Measurements from ENCODE around the gene NPY4R. TPM values are rescaled to one million over a fixed set of nuclear protein-coding genes. Genes with fewer than 3 reads are reported as not detected.
"Not testable (repeated sequence)": the region's sequence is repeated elsewhere in the genome, so short reads cannot be mapped to it uniquely, and the experiment has no call there.

The NPY4R gene, protein sequence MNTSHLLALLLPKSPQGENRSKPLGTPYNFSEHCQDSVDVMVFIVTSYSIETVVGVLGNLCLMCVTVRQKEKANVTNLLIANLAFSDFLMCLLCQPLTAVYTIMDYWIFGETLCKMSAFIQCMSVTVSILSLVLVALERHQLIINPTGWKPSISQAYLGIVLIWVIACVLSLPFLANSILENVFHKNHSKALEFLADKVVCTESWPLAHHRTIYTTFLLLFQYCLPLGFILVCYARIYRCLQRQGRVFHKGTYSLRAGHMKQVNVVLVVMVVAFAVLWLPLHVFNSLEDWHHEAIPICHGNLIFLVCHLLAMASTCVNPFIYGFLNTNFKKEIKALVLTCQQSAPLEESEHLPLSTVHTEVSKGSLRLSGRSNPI
- total RNA-seq: 0.10 TPM

DNA sequence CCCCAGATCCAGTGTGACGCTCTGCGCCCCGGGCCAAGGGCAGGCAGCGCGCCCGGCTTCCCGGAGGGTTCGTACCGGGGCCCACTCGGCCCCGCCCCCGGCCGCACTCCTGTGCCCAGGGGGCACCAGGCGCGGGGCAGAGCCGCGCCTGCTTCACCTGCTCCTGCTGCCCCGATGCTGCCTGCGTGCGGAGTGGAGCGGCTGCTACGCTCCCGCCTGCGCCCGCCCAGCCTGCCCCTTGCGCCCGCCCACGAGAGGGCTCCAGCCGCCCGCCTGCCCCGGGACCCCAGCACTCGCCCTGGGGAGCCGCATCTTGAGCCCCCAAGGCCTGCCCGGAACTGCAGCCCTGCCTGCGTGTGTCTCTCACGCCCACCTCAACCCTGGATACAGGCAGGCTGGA lies at the start of gene NPY4R:
TSS of gene NPY4R (minus strand) at position 194 of the 400 bp plus-strand sequence. CDS start 3,323 bp downstream, outside the sequence.
- DNase-seq: not testable (repeated sequence)

DNA sequence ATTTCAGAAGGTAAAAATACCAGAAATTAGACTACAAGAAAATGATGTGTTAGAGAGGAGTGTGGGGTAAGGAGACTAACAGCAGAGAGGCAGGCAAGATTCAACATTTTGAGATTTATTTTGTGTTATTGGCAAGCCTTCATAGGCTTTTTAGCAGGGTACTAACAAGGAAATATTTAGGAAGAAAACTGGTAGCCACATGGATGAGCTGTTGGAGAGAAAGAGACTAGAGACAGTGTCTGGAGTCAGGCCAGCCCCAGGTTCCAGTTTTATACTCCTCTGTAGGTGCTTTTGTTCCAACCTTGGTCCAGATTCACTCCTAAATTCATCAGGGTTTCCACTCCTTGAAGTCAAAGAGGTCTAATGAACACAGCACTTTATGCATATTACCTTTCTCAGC lies 49.6 kb upstream of the NPY4R start:
- no peak for DNase-seq

DNA sequence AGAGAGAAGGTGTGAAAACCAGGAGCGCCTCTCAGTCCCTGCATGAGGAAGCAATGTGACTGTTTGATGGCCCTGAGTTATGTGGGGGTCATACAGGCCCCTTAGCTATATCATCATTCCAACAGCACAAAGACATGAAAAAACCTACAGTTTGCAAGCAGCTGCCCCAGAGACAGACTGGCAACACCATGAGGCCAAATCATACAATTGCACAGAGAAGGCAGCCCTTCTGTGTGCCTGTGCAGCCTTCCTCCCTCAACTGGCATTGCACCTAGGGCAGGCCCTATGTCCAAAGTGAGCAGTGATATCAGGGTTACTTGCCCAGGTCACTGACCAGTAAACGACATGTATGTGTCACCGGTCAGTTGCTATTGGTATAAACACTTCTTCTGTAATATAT lies 49.1 kb upstream of the NPY4R start:
- no peak for DNase-seq

DNA sequence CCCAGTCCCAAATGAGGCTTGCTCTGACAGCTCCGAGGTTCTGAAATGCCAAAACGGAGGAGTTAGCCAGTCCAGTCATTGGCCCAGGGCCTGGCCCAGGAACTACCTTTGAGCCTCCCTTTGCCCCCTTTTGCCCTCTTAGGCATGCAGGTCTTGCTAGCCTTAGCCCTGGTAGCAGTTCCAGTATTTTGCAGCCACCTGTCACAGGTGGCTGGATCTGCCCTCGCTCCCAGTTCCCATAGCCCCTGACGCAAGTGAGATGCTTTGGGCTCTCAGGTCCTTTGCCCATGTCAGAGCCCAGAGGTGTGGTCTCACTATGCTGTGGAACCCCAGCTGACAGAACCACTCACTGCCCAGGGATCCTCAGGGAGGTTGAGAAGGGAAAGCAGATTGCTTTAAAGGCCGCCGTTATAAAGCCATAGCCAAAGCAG lies 48.7 kb upstream of the NPY4R start:
- no peak for DNase-seq

DNA sequence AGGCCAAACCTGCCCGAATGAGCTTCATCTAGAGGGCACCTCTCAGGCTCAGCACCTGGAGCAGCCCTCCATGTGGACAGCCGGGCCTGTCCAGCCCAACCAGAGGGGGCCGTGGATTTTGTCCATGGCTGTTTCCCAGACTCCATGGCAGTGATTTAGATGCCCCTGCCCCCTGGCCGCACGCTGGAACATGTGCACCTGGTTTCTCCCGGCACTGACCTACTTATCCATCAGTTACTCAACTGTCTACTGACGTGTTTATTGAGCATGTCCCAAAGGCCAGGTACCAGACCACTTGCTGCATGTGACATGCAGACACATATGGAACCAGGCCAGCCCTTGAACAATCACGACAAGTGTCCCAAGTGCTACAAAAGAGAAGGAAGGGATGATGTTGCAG lies 47.6 kb upstream of the NPY4R start:
- DNase-seq: not testable (repeated sequence)

DNA sequence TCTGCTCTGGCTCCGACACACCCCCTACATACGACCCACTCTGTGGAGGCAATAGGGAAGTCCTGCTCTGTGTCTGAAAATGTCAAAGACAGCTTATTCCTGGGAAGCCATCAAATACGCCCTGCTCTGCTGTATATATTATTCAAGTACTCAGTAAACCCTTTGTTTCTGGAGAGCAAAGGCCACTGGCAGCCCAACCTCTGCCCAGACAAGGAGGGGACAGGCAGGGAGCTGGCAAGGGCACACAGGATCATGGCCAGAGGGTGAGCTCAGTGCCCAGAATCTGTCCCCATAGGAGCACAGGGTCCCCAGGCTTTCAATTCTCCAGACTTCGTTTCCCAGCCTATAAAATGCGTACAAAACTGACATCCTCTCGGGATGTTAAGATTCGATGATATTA lies 47.0 kb upstream of the NPY4R start:
- not testable (repeated sequence) for DNase-seq

DNA sequence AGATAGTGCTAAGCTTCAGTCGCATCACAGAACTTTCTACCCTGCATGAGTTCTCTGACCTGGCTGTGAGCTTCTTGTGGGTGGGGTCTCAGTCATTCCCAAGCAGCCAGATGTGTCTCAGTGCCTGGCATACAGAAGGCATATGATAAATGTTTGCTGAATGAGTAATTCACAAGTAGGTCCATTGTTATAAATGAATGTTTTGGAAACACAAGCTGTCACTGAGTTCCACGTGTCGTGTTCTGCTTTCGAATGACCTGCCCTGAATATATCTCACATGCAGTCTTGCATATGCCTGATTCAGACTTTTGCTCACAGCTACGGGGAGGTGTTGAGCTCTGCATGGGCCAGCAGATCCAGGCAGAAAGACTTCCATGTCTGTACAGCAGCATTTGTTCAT lies 46.2 kb upstream of the NPY4R start:
- DNase-seq: not testable (repeated sequence)

DNA sequence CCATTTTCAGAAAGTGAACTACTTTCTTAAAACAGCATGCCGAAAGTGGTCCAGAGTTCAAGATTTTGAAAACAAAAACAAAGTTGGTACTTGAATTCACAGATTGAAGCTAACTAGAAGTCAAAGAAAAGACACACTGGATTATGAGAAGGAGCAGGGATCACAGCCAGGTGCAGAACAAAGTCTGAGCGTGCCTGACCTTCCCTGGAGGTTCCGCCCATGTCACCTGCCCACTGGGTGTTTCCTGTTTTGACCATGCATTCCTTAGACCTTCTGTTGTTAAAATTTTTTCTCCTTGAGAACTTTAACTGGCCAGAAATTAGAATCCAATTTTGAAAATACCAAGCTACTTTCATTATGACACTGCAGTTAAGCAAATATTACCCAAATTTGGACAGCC lies 34.2 kb upstream of the NPY4R start:
- DNase-seq: not testable (repeated sequence)

DNA sequence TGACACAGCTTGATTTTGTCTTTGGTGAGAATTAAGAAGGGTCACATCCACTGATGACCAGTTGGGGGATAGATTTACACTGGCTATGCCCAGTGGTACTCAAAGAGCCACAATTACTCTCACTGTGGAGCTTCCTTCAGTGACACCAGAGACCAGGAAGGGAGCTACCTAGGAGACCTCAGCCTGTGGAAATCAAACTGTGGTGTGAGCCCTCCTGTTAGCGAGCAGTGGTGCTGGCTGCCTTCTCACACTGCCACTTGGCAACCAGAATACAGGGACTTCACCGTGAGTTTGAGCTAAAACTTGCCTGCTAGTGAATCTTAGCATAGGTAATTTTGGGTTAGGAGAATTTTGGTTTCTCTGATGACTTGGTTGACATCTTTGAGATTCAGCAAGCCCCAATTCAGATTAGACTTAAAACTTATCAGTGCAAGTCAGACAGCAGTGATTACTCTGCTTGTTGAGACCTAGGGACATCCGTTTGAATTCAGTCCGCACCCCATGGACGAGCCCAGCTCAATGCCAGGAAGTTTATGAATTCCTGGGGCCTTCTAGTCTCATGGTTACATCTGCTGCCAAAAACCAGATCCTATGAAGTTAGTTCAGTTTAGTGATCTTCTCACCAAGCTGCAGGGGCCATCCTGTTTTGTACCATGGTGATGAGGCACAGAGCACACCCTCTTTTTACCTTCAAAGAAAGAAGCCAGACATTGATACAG lies 33.4 kb upstream of the NPY4R start:
- not testable (repeated sequence) for DNase-seq

DNA sequence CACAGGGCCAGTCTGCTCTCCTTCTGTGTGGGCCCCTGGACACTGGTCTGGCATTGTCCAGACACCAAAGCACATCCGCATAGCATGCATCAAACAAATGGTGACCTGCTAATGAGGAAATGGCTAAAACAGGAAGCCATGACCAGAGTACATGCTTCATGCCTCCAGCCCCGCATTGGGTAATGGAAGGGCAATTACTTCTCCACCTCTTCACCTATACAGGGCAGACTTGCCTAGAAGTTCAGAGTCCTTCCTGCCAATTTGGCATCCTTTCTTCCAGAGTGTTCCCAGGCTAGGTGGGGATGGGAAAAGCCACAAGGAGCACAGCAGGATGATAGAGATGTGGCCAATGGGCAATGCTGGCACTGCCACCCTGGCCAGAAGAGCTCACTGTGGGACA lies 32.1 kb upstream of the NPY4R start:
- not testable (repeated sequence) for DNase-seq

DNA sequence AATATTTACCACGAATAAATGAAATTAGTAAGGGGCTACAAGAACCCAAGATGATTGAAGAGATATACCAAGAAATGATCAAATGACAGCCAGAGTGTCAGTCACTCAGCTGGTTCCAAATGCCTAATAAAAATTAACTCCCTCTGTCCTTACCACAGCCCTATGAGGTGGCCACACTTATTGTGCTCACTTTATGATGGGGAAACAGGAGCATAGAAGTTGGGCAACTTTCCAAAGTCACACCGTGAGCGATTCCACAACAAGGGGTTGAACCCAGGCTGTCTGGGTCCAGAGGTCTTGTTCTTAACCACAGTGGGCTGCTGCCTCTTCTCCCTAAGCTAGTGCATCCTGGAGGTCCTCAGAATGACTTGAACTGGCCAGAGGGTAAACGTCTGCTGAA lies 31.6 kb upstream of the NPY4R start:
- not testable (repeated sequence) for DNase-seq

DNA sequence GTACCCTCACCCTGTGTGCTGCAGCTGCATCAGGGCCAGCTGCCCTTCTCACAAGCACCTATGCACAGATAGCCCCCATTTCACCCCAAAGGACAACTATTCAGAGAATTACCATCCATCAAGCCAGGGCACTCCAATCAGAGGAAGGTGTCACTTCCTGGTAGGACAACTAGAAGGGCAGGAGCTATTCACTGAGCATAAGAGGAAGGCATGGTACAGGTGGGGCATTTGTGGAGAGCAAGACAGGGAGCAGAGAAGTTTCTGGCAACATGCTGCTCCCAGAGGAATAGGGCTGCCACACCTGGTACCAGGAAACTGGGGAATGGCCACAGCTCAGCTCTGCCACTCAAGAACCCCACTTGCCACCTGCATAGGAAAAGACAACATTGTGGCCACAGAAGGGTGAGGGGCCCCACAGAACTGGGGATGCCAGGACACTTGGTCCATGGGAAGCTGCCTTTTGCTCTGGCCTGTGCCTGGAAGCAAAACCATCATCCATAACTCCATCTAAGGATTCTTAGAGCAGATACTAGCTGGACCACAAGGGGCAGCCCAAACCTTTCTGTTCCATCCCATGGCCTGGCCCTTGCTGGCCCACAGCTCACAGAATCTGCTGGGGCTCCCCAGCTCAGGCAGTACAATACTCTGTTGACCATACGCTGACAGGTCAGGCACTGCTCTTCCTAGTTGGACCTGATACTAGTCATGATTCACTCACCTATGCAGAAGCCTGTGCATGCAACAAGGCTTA lies 25.8 kb upstream of the NPY4R start:
- DNase-seq: not testable (repeated sequence)

DNA sequence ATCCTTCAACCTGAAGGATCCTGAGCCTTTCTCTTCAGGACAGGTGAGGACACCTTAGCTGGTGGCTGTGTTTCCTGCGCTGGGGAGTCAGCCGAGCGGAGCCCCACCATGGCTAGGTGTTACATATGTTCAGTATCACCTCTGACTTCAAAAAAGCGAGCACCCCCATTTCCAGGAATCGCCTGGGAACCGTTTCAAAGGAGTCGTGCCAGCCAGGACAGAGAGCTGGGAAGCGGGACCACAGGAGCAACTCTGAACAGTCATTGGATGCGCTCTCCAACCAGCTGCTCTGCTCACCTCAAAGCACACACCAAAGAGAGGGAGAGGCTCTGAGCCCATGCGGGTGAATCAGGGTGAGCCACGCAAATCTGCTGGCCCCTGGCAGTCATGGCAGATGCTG lies 24.5 kb upstream of the NPY4R start:
- not testable (repeated sequence) for DNase-seq

DNA sequence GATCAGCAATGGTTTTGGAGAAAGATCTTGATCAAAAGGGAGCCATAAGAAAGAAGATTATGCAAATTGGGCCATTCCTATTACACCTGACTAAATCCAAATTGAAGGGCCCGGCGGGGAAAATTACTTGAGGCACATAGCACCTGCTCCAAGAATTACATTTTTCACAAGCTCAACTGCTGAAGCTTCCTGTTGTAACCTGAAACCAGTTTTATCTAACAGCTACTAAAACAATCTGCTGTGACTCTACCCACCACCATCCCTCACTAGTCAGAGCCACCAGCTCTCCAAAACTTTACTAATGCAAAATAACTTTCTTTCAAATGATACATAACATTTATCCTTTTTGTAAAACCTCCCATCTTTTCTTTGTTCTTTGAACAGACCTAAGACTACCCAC lies 20.7 kb upstream of the NPY4R start:
- not testable (repeated sequence) for DNase-seq

DNA sequence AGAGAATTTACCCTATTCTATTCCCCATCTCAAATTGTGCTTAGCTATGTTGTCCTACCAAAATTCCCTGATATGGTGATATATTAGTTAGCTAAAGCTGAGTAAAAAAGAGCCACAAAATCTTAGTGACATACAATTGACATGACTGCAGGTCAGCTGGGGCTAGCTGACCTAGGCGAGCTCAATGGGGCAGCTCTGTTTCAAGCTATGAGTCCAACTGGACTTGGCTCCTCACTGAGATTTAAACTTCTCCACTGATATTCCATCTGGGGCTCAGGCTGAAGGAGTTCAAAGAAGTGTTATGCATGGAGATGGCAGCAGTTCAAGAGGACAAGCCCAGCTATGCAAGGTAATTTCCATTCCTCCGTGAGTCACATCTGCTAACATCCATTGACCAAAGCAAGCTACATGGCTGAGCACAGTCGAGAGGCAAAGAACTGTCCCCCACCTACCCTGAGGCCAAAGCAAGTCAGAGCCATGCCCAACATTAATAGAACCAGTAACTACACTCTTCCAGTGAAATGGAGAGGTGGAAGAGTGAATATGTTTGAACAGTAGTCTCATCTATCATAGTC lies 9.1 kb upstream of the NPY4R start:
- DNase-seq: not testable (repeated sequence)

DNA sequence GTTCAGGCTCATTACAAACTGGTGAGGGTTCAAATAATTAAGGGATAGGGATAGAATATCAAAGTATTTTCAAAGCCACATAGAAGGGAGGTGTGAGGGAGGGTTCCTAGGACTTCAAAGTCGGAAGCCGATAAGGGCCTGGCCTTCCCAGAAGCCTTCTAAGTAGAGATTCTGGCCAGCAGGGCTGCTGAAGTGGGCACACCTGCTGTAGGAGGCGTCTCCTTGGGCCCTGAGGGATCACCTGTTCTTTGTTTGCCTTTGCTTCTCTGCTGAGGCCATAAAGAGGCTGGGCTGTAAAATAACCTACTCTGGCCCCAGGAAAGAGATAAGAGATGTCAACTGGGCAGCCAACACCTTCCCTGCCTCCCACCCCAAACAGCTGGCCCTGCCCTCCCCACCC lies 8.0 kb upstream of the NPY4R start:
- not testable (repeated sequence) for DNase-seq

DNA sequence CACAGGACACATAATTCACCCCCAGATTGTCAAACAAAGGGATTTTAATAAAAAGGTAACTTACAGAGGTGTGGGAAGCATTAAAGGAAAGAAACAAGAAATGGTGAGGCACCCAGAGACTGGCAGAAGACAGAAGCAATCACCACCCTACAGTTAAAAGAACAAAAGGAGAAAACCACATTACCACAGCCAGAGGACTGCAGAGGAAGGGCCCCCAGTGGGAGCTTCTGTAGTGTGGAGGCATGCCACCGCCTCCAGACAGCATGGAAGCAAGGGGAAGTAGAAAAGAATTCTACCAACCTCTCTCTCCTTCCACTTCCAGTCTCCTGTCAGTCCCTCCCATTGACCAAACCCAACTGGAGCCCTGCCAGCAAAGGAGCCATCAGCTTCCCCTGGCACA lies 4.4 kb upstream of the NPY4R start:
- not testable (repeated sequence) for DNase-seq

DNA sequence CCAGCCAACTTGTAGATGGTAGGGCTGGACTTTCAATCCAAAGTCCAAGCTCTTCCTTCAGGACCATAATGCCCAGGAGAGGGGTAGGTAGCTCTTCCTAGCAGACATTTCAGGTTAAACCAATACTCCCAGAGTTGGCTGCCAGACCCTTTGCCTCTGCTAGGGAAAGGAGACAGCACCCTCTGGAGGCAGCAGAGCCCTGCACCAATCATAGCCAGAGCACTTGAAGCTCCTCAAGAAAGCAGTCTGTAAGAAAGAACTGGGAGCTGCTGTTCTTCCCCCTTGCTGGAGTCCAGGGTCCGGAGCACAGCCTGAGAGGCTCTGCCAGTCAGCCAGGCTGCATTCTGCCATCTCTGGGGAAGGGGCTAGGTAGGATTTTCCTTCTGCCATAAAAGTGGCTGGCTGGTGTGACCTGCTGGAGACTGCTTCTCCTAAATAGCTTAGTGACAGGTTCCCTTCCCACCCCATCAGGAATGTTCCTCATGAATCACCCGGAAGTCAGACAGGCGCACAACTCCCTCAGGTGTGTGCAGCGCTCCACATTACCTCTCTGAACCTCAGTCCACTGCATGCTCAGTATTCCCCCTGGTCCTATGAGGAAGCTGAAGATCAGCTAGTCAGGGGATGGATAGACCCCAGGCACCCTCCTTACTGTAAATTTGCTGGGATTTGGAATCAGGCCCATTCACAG lies 2.5 kb upstream of the NPY4R start:
- not testable (repeated sequence) for DNase-seq

DNA sequence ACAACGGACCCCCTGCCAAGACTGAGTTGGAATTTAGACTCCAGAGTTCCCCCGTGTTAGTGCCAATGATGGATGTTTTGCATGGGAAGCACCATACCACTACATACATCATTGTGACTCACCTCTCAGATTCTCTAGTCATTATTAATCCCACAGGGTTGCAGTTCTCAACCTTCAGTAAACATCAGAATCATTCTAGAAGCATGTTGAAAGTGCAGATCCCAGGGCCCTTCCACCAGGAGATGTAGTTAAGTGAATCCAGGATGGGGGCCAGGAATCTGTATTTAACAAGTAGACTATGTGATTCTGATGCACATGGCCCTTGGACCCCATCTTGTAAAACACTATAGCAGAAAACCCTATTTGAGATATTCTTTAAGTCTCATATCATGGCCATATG lies 2.1 kb downstream of the NPY4R start:
- DNase-seq: not testable (repeated sequence)

DNA sequence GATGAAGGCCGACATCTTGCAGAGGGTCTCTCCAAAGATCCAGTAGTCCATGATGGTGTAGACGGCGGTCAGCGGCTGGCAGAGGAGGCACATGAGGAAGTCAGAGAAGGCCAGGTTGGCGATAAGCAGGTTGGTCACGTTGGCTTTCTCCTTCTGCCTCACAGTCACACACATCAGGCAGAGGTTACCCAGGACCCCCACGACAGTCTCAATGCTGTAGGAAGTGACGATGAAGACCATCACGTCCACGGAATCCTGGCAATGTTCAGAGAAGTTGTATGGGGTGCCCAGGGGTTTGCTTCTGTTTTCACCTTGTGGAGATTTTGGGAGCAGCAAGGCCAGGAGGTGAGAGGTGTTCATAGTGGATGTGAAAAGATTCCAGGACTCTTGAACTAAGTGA lies 3.5 kb downstream of the NPY4R start:
- not testable (repeated sequence) for DNase-seq

DNA sequence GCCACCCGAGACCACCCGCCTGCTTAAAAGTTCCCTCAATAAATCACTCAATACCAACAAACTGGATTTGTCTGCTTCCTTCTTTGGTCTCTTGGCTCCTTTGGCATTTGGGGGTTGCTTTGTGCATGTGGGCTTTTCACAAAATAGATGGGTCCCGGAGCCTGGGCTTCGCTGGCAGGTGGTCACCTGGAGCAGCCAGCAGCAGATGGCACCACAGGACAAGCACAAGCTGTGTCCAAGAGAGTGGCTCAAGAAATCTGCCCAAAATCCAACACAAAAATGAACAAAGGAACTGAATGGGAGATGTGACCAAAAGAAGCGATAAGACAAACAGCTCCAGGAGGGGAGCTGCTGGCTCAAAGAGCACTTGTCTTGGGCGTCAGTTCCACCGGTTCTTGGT lies 6.2 kb downstream of the NPY4R start:
- DNase-seq: not testable (repeated sequence)

DNA sequence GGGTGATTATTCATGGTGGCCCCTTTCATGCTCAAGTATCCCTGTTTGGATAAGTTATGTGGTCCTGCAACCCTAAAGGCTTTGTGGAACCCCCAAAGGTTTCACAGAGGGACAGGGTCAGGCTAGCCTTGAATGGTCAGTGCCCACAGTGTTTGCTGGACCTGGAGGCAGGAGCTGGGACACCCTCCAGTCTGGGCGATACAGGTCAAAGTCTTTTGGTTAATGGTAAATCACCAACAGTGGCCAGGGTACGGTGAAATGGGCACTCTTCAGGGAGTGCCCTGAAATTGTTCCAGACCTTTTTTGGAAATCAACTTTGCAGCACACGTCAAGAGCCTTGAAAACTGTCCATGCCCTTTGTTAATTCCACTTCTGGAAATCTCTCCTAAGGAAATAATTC lies 8.7 kb downstream of the NPY4R start:
- DNase-seq: not testable (repeated sequence)

All from skin of body (tissue), 2 donors.